Kidney epithelial cell (primary cell): Measurements from ENCODE around the gene MEAK7. TPM values are rescaled to one million over a fixed set of nuclear protein-coding genes. Genes with fewer than 3 reads are reported as not detected.

ENCODE experiments used
- DNase-seq: peaks from one replicate; pipeline ENCODE4 v3.0.0-alpha.2; 2010; ENCODE audit warnings: low read depth
- H3K27me3 ChIP-seq: 2 replicates; pipeline ENCODE4 v1.6.0; 2011; ENCODE audit warnings: low read length; ENCODE audit not compliant: control insufficient read depth, insufficient read depth
- H3K36me3 ChIP-seq: 2 replicates; pipeline ENCODE4 v1.5.1; 2011; ENCODE audit warnings: low read length; ENCODE audit not compliant: control insufficient read depth, insufficient read depth
- H3K4me3 ChIP-seq: 2 replicates; pipeline ENCODE4 v1.5.1; 2011; ENCODE audit warnings: low read depth, mild to moderate bottlenecking, control low read depth, low read length
- total RNA-seq: library from RNA; depleted of rRNA; stranded (reverse); fragments of >200 nt; gene quantifications from 2 replicates; pipeline ENCODE4 v1.2.3, GENCODE V29; 2015
- TF ChIP-seq, protein P1 (sequence below): IDR thresholded peaks from 2 replicates; pipeline ENCODE4 v1.5.1; 2011; ENCODE audit warnings: mild to moderate bottlenecking, moderate library complexity, low read length, control low read depth, inconsistent platforms; ENCODE audit not compliant: insufficient read depth, poor library complexity, severe bottlenecking

Gene MEAK7
- total RNA-seq, 1 donor from 2014 or later: 26.9 TPM

- TF ChIP-seq, protein P1, sequence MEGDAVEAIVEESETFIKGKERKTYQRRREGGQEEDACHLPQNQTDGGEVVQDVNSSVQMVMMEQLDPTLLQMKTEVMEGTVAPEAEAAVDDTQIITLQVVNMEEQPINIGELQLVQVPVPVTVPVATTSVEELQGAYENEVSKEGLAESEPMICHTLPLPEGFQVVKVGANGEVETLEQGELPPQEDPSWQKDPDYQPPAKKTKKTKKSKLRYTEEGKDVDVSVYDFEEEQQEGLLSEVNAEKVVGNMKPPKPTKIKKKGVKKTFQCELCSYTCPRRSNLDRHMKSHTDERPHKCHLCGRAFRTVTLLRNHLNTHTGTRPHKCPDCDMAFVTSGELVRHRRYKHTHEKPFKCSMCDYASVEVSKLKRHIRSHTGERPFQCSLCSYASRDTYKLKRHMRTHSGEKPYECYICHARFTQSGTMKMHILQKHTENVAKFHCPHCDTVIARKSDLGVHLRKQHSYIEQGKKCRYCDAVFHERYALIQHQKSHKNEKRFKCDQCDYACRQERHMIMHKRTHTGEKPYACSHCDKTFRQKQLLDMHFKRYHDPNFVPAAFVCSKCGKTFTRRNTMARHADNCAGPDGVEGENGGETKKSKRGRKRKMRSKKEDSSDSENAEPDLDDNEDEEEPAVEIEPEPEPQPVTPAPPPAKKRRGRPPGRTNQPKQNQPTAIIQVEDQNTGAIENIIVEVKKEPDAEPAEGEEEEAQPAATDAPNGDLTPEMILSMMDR: no peak
- peaks cover 1% of the 10 kb centered on the region for H3K36me3 ChIP-seq
- DNase-seq: no peak
- no peak overlapping the region for H3K4me3 ChIP-seq
- no peaks in the 10 kb centered on the region for H3K27me3 ChIP-seq
Measured at GRCh38 chr16:84465154-84465553, 39.3 kb downstream of the MEAK7 start.

- TF ChIP-seq, protein P1: no peak
- no peaks in the 10 kb centered on the region for H3K27me3 ChIP-seq
- no peak for DNase-seq
- H3K36me3 ChIP-seq: peaks cover 1% of the 10 kb centered on the region
- H3K4me3 ChIP-seq: no peak overlapping the region
Measured at GRCh38 chr16:84464116-84464515, 40.3 kb downstream of the MEAK7 start.

GRCh38 chr16:84463221-84463620, 41.2 kb downstream of the MEAK7 start:
- peaks cover 1% of the 10 kb centered on the region for H3K36me3 ChIP-seq
- H3K27me3 ChIP-seq: no peaks in the 10 kb centered on the region
- no peak overlapping the region for H3K4me3 ChIP-seq
- no peak for DNase-seq
- TF ChIP-seq, protein P1: no peak

GRCh38 chr16:84462296-84463210, 41.9 kb downstream of the MEAK7 start:
- peaks cover 1% of the 10 kb centered on the region for H3K36me3 ChIP-seq
- TF ChIP-seq, protein P1: no peak
- H3K27me3 ChIP-seq: no peaks in the 10 kb centered on the region
- no peak overlapping the region for H3K4me3 ChIP-seq
- no peak for DNase-seq

DNA sequence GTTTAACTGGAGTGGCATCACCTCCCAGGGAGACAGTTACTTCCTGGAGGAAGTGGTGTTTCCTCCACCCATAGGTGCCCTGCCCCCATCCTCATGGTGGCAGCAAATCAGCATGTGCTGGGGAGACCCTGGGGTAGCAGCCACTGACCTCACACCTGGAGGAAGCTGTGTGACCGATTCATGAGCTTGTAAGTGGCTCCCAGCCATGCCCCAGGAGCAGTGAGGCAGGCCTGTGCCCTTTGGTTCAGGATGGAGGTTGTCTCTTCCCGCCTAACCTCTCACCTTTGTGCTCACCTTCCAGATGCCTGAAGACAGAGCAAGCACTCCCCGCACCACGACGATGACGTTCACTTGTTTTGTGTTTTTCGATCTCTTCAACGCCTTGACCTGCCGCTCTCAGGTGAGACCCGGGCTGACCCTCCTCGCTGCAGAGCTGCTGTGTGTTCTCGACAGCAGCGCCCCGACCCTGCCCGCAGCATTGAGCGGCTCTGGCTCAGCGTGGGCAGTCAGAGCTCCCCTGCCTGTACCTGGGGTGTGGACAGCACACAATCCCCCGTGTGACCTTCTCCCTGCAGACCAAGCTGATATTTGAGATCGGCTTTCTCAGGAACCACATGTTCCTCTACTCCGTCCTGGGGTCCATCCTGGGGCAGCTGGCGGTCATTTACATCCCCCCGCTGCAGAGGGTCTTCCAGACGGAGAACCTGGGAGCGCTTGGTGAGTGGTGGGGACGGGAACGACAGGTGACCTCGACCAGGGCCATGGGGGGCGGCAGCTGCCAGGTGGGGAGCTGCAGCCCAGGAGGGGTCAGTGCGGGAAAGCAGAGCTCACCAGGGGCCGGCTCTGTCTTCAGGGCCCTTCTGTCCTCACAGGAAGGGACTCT, 42.8 kb downstream of the MEAK7 start:
- H3K36me3 ChIP-seq: peaks cover 1% of the 10 kb centered on the region
- no peak for DNase-seq
- TF ChIP-seq, protein P1: no peak

More for the DNA sequence above, 42.8 kb downstream of the MEAK7 start:
- Histone ChIP-seq H3K27me3 (no peaks in the 10 kb centered on the region), H3K4me3 (no peak overlapping the region)
